UCSD-AML1 (cell line): ENCODE results near the gene GPC3.

Source experiments
- DNase-seq: peaks from one replicate; lab custom pipeline; 2025; ENCODE audit not compliant: unreplicated experiment; lab: John Stamatoyannopoulos, UW

GPC3 gene

DNA sequence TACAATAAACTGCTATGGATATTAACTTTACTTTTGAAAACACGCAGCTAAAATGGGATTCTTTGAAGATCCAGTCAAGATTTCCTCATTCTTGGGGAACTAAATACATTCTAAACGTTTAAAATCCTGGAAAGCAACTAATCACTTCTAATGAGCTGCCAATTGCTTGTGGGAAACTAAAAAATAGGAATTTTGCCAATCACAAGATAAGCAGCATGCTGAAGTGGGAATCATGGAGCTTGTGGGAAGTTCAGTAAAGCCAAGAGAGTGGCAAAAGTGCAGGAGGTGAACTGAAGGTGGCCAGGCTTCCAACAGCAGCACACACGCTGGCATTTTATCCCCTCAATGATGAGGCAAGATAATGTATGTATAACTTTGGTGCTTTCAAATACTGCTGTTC lies 133.0 kb downstream of the GPC3 start:
- DNase-seq: no peak

- DNase-seq: no peak
These were observed 135.0 kb downstream of the GPC3 start for GRCh38 chrX:133850399-133850798.

DNA sequence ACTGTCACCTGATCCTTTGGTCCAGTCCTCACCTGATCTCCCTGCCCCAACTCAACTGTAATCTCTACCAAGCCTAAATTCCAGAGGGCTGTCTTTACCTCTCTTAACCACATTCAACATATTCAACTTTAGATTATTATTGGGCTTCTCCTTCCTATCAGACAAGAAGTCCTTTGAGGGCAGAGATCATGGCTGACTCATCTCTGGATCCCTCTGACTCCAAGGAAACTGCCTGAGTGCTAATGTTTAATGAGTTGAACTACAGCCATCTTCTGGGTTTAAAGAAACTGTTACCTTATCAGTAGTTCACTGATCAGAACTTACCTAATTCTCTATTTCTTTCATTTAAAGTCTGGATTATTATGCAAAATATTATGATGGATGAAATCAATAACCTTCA lies 135.7 kb downstream of the GPC3 start:
- DNase-seq: no peak

- DNase-seq: no peak
These were observed 137.9 kb downstream of the GPC3 start for GRCh38 chrX:133847340-133847994.

GRCh38 chrX:133846311-133846710 lies 139.1 kb downstream of the GPC3 start:
- DNase-seq: no peak

DNA sequence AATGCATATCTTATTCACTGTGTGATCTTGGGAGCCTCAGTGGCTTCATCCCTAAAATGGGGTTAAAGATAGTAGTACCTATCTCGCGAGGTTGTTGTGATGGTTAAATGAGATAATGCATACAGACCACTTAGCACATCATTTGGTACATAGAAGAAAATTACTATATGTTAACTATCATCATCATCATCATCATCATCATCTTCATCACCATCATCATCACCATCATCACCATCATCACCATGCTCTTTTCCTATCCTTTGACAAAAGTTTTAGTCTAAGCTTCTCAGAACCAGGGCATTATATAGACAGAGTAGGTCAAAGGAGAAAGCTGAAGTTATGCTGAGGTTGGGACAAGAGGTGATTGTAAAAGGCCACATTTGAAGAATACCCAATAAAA lies 145.0 kb downstream of the GPC3 start:
- DNase-seq: no peak

GRCh38 chrX:133838761-133839676 lies 146.4 kb downstream of the GPC3 start:
- no peak for DNase-seq

DNA sequence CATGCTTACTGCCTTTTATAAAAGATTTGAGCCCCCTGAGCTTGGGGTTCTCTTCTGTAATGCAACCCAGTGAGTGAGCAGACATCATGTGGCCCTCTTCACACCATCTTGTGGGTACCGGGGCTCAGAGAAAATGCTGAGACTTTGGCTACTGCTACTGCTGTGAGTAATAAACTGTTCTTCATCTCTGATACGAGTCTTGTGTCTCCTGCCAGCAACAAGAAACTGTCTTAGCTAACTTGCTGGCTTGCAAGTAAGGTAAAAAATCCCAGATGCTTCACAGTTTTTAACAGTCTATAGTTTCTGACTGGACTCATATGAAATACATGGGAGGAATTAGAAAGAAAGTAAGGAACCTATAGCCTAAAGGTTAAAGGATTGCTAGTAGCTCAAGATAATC lies 148.3 kb downstream of the GPC3 start:
- no peak for DNase-seq

DNA sequence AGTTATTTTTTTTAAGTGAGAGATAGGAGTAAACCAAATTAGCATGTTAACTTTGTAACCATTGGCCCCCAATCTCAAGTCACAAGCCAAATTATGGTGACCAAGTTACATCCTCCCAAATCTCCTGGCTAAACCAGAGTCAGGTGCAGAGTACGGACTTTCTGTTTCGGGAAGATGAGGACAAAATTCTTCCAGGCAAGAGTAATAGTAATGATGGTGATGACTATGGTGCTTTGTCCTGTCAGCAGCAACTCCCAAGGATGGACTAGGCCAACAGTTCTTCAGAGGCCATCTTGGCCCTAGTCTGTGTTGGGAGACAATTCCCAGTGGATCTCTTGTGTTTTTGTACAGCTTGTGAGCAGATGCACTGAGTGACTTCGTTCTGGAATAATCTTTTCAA lies 148.8 kb downstream of the GPC3 start:
- no peak for DNase-seq

DNA sequence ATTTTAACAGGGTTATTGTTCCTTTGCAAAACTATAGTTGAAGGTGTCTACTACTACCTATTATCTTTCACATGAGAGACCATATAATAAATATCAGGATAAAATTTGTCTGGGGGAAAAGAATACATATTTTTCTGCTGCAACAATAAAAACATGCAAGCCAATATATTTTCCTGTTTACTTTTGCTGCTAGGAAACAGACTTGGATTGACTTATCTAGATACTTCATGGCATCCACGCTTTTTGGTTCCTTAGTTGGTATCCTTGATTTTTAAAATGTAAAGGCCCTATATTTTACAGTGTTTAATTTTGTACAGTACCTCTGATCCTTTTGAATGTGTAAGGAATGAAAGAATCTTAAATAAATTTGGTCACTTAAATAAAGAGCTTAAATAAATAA lies 150.6 kb downstream of the GPC3 start:
- DNase-seq: no peak

- DNase-seq: no peak
These were observed 165.8 kb downstream of the GPC3 start for GRCh38 chrX:133819546-133819945.

DNA sequence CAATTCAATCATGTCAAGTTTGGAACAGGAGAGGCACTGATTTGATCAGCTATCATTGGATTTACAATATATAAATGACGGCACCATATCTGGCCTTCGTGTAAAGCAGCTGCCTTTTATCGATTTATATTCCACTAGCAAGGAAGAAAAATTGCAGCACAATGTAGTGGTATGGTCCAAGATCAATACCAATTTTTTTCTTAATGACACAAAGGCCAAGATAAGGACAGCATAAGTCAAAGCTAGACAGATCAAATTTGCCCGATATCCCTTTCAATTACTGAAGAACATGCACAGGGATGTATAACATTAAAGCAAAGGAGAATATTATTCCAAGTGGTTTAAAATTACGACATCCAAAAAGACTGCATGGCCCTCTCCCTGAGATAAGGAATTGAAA lies 167.4 kb downstream of the GPC3 start:
- no peak for DNase-seq

GRCh38 chrX:133815496-133815895 lies 169.9 kb downstream of the GPC3 start:
- no peak for DNase-seq

DNA sequence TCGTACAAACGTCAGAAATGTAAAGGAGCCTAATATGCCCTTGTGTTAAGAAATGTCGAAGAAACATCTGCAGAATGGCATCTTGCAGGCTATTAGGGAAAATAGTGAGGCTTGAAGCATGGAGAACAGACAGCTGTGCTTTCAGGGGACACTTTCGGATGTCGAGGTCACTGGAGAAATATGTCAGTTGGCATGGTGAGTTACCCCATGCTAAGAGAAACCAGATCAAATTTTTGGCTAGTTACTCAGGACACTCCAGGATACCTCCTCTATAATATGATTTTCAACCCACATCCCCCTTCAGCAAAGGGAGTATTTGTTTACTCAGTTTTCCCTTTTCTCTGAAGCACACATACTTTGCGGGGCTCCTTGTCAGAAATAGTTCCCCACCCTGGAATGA lies 171.4 kb downstream of the GPC3 start:
- DNase-seq: no peak

- DNase-seq: no peak
These were observed 173.0 kb downstream of the GPC3 start for GRCh38 chrX:133812402-133812801.

DNA sequence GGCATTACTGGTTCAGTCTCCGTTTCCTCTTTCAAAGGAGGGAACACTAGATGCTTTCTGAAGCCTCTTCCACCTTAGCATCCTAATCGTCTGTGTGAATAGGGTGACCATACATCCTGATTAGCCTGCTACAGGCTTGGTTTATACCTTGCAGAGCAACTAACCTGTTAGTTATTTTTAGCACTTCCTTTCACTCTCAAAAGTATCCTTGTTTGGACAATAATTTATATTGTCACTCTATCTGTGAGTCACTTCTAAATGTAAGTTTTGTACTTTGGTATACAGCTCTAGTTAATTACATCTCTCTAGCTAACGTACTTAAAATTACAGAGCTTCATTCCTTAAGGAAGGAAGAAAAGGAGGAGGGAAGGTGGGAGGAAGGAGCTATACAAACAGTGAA lies 174.5 kb downstream of the GPC3 start:
- no peak for DNase-seq

DNA sequence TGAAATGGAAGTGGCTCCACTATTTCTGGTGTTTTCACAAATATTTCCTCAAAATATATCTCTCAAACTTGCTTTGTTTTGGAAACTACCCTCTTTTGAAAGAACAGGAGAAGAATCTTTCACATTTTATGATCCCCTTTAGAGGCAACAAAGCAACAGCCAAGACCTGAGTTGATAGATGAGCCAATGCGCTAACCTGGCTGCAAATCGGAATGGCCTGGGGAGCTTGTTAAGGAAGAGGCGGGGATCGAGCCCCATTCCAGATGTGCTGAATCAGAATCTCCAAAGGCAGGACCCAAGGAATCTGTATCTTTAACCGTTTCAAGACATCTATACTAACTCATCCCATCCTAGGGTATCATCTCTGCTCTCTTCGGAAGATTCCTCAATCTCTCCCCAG lies 181.3 kb downstream of the GPC3 start:
- no peak for DNase-seq

GRCh38 chrX:133796282-133796681 lies 189.1 kb downstream of the GPC3 start:
- no peak for DNase-seq

DNA sequence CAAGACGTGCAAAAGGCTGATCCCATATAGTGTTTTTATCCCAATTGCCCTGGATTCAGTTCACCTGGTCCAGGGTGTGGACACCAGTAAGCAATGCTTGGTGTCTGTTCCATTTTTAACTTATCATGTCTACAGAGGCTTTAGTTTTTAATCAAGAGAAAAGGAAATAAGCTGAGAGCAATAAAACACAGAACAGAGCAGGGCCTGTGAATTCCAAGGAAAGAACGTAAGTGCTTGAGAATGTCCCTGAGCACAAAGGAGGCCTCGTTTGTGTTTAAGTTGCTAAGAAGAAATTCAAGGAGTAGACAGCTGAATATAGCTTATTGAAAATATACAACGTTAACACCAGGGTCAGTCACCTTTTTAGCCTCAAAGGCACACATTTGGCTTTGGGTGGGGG lies 191.3 kb downstream of the GPC3 start:
- no peak for DNase-seq

DNA sequence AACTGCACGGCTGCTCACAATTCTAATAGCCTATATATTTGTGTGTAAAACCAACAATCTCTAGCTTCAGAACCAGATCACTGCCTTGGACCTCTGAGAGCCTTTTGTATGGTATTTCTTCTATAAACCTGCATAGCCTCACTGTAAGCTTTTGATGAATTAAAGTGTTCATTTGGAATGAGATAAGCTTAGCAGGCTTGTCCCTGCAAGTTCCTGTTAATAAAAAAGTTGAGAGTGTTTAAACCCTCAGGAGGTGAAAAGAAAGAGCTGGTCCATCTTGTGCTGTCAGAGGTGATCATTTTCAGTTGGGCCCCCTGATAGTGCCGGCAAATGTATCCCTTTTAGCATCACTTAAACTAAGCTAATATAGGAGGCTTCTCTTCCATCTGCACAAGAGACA lies 191.8 kb downstream of the GPC3 start:
- no peak for DNase-seq

DNA sequence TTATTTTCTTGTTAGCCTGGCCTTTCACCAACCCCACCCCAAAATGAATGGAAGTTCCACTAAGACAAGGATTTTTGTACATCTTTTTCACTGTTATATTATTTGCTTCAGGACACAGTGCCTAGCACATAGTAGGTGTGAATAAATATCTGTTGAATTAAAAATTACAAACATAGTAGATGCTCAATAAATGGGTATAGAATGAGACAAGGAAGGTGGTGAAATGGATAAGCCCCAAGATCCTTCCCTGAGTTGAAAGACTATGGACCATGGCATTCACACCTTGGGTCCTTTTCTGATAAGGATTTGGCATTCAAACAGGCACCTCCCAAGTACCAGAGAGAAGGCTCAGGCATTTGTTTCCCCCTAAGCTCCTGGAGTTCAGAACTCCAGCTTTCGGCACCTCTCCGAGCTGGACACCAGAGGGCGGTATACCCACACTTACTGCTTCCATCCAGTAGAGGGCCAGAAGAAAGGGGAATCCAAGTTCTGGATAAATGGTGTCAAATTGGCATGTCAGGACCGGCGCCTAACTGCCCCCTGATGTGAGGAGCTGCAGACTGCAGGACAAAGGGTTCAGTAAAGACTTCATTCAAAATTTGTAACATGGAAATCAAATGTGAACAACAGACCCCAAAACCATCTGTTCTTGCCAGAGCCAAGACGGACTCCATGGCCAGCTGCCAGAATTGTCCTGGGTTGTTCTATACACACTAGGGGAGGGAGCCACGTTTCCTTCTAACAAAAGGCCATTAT lies 193.0 kb downstream of the GPC3 start:
- DNase-seq: peak; percentile 53

GRCh38 chrX:133789829-133790228 lies 195.6 kb downstream of the GPC3 start:
- DNase-seq: no peak
